ENCODE results near the gene ATP2B3.

ATP2B3 gene

DNA sequence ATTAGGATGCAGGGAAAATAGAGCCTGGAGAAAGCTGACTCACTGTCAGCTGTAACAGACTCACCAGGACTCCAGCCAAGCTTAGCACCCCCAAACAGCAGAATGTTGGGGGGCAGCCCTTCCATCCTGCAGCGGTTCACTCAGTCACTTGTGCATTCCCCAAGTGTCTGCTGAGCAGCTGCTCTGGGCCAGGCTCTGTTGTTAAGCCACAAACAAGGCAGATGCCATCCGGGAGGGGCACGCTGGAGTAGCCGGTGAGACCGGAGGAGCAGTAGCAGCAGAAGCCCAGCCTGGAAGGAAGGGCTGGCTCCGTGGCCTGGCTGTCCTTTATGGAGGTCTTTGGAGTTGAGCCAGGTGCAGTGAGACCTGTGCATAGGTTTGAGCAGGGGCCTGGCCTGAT lies 59.5 kb downstream of the ATP2B3 start:
- no peaks in the 10 kb centered on the region for H3K36me3 ChIP-seq (ENCODE audit: insufficient read depth, low read length)
- H3K27me3 ChIP-seq (ENCODE audit: insufficient read depth, low read length), result peaks cover 20% of the 10 kb centered on the region
- H3K4me1 ChIP-seq (ENCODE audit: insufficient read depth, low read length), result peaks cover 13% of the 10 kb centered on the region
- H3K9me3 ChIP-seq (ENCODE audit: low read length), result no peaks in the 10 kb centered on the region
- no peak overlapping the region for H2AFZ ChIP-seq (ENCODE audit: low read depth, low read length)
- no peak overlapping the region for H3K4me3 ChIP-seq (ENCODE audit: low read length)

DNA sequence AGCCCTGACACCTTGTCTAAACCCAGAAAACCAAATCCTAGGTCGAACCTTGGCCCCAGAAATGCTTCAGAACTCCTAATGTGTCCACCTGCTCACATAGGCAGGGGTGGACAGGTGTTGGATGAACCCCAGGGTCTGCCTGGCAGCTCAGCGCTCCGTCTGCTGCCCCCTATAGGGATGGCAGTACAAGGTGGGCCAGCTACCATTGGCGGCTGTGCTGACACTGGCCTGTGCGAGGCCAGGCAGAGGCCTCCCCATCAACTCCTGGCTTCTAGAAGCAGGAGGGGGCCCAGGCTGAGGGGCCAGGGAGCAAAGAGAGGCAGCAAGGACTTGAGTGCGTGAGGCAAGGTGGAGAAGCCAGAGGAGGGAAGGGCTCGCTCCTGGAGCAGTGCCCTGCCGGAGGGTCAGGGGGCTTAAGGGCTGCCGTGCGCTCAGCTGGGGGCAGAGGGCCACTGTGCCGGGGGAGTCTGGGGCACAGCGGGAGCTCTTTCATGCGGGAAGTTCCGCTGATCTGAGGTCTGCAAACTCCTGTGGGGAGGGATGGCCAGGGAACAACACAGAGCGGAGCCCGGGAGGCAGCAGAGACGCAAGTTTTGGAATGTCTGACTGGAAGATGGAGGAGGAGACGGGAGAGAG lies 60.9 kb downstream of the ATP2B3 start:
- Histone ChIP-seq H3K36me3 (ENCODE audit: insufficient read depth, low read length) (no peaks in the 10 kb centered on the region), H2AFZ (ENCODE audit: low read depth, low read length) (peak overlapping the region; percentile 7), H3K27me3 (ENCODE audit: insufficient read depth, low read length) (peaks cover 13% of the 10 kb centered on the region), H3K4me1 (ENCODE audit: insufficient read depth, low read length) (peaks cover 18% of the 10 kb centered on the region), H3K9me3 (ENCODE audit: low read length) (no peaks in the 10 kb centered on the region), H3K4me3 (ENCODE audit: low read length) (no peak overlapping the region)

DNA sequence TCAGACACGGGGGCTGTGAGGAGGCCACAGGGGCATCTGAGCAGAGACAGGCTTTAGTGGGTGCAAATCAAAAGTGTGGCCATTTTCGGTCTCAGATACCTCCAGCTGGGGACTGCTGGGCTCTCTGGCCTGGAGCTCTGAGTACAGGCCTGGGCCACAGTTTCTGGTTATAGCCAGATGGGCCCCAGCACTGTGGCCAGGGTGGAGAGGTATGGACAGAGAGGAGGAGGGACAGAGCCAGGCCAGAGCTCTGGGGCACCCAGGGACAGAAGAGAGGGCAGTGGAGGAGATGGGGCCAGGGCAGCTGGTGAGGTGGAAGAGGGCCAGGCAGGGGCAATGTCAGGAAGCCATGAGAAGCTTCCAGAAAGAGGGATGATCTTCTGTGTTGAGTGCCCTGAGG lies 61.4 kb downstream of the ATP2B3 start:
- Histone ChIP-seq H3K4me3 (ENCODE audit: low read length) (no peak overlapping the region), H3K36me3 (ENCODE audit: insufficient read depth, low read length) (no peaks in the 10 kb centered on the region), H3K9me3 (ENCODE audit: low read length) (no peaks in the 10 kb centered on the region), H2AFZ (ENCODE audit: low read depth, low read length) (peak overlapping the region; percentile 7), H3K4me1 (ENCODE audit: insufficient read depth, low read length) (peaks cover 22% of the 10 kb centered on the region), H3K27me3 (ENCODE audit: insufficient read depth, low read length) (peaks cover 13% of the 10 kb centered on the region)

DNA sequence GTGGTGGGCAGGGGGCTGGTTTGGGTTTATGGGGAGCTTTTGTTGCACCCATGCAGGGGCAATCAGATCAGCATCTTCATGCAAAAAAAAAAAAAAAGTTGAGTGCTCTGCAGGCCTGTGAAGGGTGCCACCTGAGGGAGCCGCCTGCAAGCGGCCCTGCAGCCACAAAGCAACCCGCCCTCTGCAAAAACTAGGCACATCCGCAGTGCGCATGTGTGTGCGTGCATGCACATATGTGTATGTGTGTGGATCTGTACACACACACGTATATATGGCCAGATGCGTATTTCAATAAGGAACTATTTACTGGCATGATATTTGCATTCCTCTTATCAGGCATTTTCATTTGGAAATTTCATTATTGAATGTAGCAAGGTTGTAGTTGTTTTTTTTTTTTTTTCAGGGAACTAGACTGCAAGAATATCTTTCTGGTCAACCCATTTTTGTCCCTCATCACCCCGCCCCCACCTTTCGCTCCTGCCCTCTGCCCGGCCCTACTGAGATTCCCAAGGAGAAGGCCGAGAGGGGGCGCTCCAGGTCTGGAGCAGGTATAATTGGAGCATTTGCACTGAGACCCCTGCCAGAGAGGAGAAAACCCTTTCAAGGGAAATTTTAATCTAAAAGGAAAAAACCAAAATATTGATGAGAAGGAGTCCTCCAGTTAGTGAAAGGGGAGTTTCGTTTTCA lies 63.4 kb downstream of the ATP2B3 start:
- no peaks in the 10 kb centered on the region for H3K36me3 ChIP-seq (ENCODE audit: insufficient read depth, low read length)
- no peaks in the 10 kb centered on the region for H3K9me3 ChIP-seq (ENCODE audit: low read length)
- H3K27me3 ChIP-seq (ENCODE audit: insufficient read depth, low read length), result peaks cover 8% of the 10 kb centered on the region
- no peak overlapping the region for H2AFZ ChIP-seq (ENCODE audit: low read depth, low read length)
- H3K4me1 ChIP-seq (ENCODE audit: insufficient read depth, low read length), result peaks cover 22% of the 10 kb centered on the region
- no peak overlapping the region for H3K4me3 ChIP-seq (ENCODE audit: low read length)

DNA sequence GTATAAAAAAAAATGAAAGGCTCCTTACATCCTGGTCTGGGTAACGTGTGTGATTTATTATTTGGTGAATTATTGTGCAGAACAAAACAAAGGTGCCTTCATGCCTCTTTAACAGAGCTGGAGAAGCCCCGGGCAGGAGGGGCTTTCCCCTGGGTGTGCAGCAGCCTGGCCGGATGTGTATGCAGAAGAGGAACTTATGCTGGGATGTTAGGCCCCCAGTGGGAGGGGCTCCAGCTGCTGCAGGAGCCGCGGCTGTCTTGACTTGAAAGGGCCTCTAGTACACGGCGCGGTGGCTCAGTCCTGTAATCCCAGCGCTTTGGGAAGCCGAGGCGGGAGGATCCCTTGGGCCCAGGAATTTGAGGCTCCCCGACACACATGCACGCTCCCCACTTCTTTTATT lies 65.5 kb downstream of the ATP2B3 start:
- Histone ChIP-seq H3K9me3 (ENCODE audit: low read length) (no peaks in the 10 kb centered on the region), H3K27me3 (ENCODE audit: insufficient read depth, low read length) (no peaks in the 10 kb centered on the region), H3K4me1 (ENCODE audit: insufficient read depth, low read length) (peaks cover 18% of the 10 kb centered on the region), H3K4me3 (ENCODE audit: low read length) (no peak overlapping the region), H2AFZ (ENCODE audit: low read depth, low read length) (no peak overlapping the region), H3K36me3 (ENCODE audit: insufficient read depth, low read length) (peaks cover 5% of the 10 kb centered on the region)

DNA sequence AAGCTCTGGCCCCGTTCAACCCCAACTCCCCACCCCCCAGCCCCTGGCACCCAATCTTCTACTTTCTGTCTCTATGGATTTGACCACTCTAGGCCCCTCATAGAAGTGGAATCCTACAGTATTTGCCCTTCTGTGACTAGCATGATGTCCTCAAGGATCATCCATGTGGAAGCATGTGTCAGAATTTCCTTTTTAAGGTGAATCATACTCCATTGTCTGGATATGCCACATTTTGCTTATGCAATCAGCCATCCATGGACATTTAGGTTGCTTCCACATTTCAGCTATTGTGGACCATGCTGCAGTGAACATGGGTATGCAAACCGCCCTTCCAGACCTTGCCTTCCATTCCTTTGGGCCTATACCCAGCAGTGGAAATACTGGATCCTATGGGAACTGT lies 66.0 kb downstream of the ATP2B3 start:
- Histone ChIP-seq H3K9me3 (ENCODE audit: low read length) (no peaks in the 10 kb centered on the region), H3K4me3 (ENCODE audit: low read length) (no peak overlapping the region), H3K36me3 (ENCODE audit: insufficient read depth, low read length) (peaks cover 7% of the 10 kb centered on the region), H3K4me1 (ENCODE audit: insufficient read depth, low read length) (peaks cover 17% of the 10 kb centered on the region), H3K27me3 (ENCODE audit: insufficient read depth, low read length) (no peaks in the 10 kb centered on the region), H2AFZ (ENCODE audit: low read depth, low read length) (no peak overlapping the region)

DNA sequence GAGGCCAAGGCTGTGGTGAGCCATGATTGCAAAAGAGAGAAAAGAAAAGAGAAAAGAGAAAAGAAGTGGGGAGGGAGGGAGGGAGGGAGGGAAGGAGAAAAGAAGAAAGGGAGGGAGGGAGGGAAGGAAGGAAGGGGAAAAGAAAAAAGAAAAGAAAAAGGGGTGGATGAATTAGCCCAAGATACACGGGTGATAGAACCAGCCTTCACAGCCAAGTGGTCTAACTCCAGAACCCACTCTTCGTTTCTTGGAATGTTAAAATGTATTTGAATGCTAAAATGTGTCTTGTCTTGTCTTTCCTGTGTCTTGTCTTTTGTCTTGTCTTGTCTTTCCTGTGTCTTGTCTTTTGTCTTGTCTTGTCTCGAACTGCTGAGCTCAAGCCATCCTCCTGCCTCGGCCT lies 68.4 kb downstream of the ATP2B3 start:
- H3K4me1 ChIP-seq (ENCODE audit: insufficient read depth, low read length), result peaks cover 9% of the 10 kb centered on the region
- no peak overlapping the region for H2AFZ ChIP-seq (ENCODE audit: low read depth, low read length)
- H3K4me3 ChIP-seq (ENCODE audit: low read length), result no peak overlapping the region
- peaks cover 10% of the 10 kb centered on the region for H3K36me3 ChIP-seq (ENCODE audit: insufficient read depth, low read length)
- no peaks in the 10 kb centered on the region for H3K27me3 ChIP-seq (ENCODE audit: insufficient read depth, low read length)
- H3K9me3 ChIP-seq (ENCODE audit: low read length), result no peaks in the 10 kb centered on the region

DNA sequence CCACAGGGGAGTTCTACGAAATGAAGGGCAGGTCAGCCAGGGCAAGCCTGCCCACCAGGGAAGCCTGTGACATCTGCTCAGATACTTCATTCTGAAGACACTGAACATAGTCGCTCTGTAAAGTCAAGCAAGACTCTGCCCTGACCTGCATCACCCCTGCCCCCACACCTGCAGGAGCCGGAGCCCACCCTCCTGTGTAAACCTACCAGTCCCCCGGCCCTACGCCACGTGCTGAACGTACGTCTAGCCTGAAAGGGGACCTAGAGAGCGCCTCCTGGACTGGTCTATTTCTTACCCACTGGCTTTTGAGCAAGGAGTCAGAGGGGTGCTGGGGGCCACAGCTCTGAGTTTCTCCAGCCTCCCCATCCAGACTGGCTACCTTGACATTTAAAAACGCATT lies 69.9 kb downstream of the ATP2B3 start:
- Histone ChIP-seq H3K27me3 (ENCODE audit: insufficient read depth, low read length) (no peaks in the 10 kb centered on the region), H3K36me3 (ENCODE audit: insufficient read depth, low read length) (peaks cover 10% of the 10 kb centered on the region)

DNA sequence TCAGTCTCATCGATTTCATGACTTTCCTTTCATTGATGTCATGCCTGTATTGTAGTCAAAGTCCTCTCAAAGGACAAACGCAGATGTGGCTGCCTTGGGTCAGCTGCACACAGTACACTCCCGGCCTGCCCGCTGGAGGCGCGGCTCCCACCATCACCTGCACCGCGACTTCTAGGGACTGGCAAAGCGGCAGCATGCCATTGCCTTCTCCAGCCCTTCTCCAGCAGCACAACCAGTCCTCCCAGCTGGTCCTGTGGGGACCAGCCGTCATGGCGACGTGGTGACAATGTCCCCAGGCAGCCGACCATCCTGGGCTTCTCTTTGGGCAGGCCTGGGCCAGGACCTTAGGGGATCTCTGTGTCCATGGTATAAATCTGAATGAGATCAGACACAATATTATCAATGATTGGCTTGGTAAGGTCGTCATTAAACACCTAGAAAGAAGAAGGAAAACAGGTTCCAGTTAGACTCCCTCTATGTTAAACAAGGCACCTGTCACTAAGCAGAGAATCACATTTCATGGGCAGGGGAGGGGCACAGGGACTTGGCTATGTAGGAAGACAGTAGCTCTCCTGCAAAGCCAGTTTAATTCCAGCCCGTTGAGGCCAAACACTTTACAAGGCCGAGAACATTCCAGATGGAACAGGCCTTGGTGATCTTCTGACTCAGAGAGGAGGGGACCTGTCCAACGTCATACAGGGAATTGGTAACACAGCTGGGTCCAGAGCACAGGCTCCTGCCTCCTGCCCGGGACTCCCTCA lies 70.8 kb downstream of the ATP2B3 start:
- Histone ChIP-seq H3K9me3 (ENCODE audit: low read length) (no peaks in the 10 kb centered on the region), H3K36me3 (ENCODE audit: insufficient read depth, low read length) (peaks cover 10% of the 10 kb centered on the region), H3K27me3 (ENCODE audit: insufficient read depth, low read length) (no peaks in the 10 kb centered on the region), H2AFZ (ENCODE audit: low read depth, low read length) (no peak overlapping the region), H3K4me3 (ENCODE audit: low read length) (no peak overlapping the region), H3K4me1 (ENCODE audit: insufficient read depth, low read length) (peaks cover 4% of the 10 kb centered on the region)

More for the DNA sequence above, 69.9 kb downstream of the ATP2B3 start:
- peaks cover 6% of the 10 kb centered on the region for H3K4me1 ChIP-seq (ENCODE audit: insufficient read depth, low read length)
- no peaks in the 10 kb centered on the region for H3K9me3 ChIP-seq (ENCODE audit: low read length)
- H2AFZ ChIP-seq (ENCODE audit: low read depth, low read length), result no peak overlapping the region
- H3K4me3 ChIP-seq (ENCODE audit: low read length), result no peak overlapping the region

DNA sequence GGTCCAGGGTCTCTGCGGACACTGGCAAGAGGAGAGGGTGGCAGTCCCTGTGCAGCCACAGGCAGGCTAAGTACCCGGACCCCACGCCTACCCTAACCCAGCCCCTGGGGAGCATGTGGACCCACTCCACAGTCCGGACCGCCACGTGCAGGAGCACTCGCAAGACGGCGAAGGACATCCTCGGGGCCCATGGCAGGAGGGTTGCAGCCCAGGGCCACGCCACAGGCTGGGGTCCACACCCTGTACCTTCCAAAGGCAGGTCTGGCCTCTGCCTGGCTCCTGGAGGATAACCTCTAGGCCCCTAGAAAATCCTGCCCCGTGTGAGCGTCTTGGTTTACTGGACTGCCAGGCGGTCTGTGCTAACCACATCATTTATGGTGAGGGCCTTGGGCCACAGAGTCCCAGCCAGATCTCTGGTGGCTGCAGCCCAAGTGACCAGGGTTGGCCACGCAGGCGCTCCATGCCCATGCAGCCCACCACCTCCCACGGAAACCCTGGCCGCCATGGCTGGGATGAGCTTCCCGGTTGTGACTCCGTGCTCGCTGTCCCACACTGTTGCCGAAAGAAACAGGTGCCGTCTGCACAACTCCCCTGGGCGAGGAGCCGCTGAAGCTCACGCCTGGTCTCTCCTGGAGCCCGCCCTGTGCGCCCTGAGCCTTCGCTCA lies 71.5 kb downstream of the ATP2B3 start:
- Histone ChIP-seq H3K4me3 (ENCODE audit: low read length) (no peak overlapping the region), H3K27me3 (ENCODE audit: insufficient read depth, low read length) (no peaks in the 10 kb centered on the region), H3K9me3 (ENCODE audit: low read length) (no peaks in the 10 kb centered on the region), H3K4me1 (ENCODE audit: insufficient read depth, low read length) (no peaks in the 10 kb centered on the region), H3K36me3 (ENCODE audit: insufficient read depth, low read length) (peaks cover 10% of the 10 kb centered on the region), H2AFZ (ENCODE audit: low read depth, low read length) (no peak overlapping the region)

DNA sequence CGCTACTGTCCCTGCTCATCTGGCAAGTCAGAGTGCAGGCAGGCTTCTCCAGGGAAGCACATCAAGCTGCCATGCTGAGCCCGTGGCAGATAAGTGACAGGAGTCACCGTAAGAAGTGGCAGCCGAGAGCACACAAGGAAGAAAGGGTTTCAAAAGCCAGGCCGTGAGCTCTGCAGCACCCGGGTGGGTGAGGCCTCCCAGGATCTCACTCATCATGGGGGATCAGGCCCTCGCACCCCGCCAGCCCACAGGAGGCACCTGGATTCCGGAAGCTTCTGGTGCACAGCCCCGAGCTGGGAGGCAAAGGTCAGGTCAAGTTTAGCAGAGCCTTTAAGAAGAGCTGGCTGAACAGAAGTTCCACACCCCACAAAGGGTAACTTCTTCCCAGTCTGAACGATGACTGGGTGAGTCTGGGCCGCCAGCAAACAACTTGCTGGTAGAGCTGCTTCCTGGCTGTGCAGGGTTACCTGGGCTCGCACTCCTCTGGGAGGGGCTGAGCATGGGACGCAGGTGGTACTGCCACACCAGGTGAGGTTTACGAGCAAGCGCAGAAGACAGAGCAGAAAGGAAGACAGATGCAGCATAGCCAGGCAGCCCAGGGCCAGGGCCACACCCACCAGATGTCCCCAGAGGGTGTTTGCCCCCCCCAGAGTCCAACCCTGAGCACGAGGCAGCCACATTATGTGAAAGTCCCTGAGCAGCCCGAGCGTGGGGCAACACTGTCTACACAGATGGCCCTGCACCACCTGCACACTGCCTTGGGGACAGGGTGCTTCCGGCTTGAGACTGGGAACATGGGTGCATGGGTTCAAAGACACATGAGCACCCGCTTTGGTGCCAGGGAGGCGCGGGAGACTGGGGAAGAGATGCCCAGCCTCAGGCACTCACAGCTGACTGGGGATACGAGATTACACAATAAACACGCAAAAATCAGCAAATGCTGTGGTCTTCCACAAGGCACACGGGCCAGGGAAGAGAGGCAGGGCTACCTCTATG lies 73.8 kb downstream of the ATP2B3 start:
- Histone ChIP-seq H3K4me3 (ENCODE audit: low read length) (no peak overlapping the region), H3K4me1 (ENCODE audit: insufficient read depth, low read length) (no peaks in the 10 kb centered on the region), H2AFZ (ENCODE audit: low read depth, low read length) (no peak overlapping the region), H3K27me3 (ENCODE audit: insufficient read depth, low read length) (no peaks in the 10 kb centered on the region), H3K36me3 (ENCODE audit: insufficient read depth, low read length) (peaks cover 15% of the 10 kb centered on the region), H3K9me3 (ENCODE audit: low read length) (no peaks in the 10 kb centered on the region)

DNA sequence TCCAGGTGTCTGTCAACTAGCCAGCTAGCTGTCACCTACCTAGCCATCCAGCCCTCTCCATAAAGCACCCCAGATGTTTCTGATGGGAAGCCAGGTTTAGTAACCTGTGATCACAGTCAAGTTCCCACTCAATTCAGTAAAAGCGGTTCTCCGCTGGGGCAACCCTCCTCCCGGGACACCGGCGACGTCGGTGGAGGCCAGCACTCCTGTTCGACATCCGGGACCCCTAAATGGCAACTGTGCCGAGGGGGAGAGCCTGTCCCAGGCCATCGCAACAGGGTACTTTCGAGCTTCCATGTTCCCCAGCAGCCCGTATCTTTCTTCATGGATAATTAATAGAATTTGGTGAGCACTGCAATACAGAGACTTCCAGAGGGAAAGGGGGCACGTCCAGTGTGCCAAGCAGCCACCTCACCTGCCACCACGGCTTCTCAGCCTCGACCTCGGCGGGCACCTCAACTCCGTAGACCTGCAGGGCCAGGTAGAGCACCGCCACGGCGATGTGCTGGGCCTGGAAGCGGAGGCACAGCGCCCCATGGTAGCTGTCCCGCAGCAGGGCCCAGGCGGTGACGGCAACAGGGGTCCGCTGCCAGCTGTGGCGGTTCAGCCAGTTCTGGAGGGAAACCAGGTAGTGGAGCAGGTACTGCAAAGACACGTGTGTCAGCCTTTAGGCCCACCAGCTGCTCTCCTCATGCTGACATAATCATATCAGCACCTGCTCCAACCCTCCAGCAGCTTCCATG lies 74.8 kb downstream of the ATP2B3 start:
- H3K36me3 ChIP-seq (ENCODE audit: insufficient read depth, low read length), result peaks cover 15% of the 10 kb centered on the region
- H3K4me3 ChIP-seq (ENCODE audit: low read length), result no peak overlapping the region
- no peaks in the 10 kb centered on the region for H3K9me3 ChIP-seq (ENCODE audit: low read length)
- H3K4me1 ChIP-seq (ENCODE audit: insufficient read depth, low read length), result no peaks in the 10 kb centered on the region
- H3K27me3 ChIP-seq (ENCODE audit: insufficient read depth, low read length), result no peaks in the 10 kb centered on the region
- H2AFZ ChIP-seq (ENCODE audit: low read depth, low read length), result no peak overlapping the region
